ENCODE data around the gene NUCB1.

Gene NUCB1

DNA sequence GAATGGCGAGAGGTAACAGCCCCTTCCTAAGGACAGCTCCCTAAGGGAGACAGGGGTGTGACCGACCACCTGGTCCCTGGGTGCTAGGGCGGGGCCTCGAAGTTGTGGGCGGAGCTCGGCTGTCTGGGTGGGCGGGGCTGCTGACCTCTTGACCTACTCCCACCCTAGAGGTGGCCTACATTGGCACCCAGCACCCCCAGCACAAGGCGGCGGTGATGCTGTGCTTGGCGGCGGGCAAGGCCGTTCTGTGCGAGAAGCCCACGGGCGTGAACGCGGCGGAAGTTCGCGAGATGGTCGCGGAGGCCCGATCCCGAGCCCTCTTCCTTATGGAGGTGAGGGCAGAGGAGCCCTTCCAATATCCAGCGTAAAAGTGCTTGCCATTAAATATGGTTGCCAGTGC is 35.8 kb downstream of the NUCB1 start:
- no peak for DNase-seq (ENCODE audit: low read depth in 2 of 2)

DNA sequence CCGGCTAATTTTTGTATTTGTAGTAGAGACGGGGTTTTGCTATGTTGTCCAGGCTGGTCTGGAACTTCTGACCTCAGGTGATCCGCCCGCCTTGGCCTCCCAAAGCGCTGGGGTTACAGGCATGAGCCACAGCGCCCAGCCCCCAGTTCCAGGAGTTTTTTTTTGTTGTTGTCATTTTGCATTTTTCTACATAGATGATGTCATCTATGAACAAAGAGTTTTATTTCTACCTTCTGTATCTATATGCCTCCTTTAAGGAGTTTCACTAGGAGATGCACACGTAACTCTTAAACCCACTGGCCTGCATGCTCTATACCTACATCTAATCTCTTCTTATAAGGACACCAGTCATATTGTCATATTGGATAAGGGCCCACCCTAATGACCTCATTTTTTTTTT is 38.1 kb downstream of the NUCB1 start:
- no peak for DNase-seq (ENCODE audit: low read depth in 2 of 2)

DNA sequence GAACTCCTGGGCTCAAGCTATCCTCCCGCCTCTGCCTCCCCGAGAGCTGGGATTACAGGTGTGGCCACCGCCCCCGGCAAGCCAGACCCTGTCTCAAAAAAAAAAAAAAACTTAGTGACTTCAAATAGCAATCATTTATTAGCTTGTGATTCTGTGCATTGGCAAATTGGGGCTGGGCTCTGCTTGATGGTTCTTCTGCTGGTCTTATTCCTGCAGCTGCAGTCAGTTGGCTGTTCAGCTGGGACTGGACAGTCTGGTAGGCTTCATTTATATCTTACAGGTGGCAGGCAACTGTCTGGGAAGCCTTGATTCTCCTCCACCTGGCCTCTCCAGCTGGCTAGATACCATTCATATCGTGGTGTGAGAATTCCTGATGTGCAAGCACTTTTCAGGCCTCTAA is 40.8 kb downstream of the NUCB1 start:
- no peak for DNase-seq (ENCODE audit: low read depth in 2 of 2)

DNA sequence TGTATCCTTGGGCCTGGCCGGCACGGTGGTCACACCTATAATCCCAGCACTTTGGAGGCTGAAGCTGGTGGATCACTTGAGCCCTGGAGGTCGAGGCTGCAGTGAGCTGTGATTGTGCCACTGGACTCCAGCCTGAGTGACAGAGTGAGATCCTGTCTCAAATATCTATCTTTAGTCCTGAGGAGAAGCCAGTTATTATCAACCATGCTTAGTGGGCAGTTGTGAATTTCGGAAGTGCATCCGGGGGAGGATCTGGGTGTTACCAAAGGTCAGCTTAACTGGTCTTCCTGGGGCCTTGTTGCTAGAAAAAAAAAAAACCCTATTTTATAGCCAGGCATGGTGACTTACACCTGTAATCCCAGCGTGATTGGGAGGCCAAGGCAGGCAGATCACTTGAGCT is 43.0 kb downstream of the NUCB1 start:
- no peak for DNase-seq (ENCODE audit: low read depth in 2 of 2)

DNA sequence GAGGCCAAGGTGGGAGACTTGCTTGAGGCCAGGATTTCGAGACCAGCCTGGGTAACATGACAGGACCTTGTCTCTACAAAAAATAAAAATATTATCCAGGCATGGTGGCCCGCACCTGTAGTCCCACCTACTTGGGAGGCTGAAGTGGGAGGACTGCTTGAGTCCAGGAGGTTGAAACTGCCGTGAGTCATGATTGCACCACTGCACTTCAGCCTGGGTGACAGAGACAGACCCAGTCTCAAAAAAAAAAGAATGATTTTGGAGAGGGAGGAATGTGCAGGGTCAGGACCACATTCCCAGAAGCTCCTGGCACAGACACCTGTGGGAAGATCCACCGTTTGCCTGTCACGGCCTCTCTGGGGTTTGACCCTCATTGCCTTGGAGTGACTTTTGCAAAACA is 45.3 kb downstream of the NUCB1 start:
- no peak for DNase-seq (ENCODE audit: low read depth in 2 of 2)

DNA sequence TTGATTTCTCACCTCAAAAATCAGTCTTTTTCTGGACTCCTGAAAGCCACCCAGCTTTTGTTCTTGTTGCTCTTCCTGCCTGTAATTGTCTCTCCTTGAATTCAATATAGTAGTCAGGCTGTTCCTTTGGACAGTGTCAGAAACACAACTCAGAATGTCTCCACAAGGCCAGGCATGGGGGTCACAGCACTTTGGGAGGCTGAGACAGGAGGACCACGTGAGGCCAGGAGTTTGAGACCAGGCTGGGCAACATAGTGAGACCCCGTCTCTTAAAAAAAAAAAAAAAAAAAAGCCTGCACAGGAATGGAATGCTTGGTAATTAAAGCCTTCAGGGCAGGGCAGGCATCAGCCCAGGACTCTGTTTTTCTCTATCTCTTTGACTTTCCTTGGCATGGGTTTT is 45.7 kb downstream of the NUCB1 start:
- DNase-seq (ENCODE audit: low read depth in 2 of 2): no peak

DNA sequence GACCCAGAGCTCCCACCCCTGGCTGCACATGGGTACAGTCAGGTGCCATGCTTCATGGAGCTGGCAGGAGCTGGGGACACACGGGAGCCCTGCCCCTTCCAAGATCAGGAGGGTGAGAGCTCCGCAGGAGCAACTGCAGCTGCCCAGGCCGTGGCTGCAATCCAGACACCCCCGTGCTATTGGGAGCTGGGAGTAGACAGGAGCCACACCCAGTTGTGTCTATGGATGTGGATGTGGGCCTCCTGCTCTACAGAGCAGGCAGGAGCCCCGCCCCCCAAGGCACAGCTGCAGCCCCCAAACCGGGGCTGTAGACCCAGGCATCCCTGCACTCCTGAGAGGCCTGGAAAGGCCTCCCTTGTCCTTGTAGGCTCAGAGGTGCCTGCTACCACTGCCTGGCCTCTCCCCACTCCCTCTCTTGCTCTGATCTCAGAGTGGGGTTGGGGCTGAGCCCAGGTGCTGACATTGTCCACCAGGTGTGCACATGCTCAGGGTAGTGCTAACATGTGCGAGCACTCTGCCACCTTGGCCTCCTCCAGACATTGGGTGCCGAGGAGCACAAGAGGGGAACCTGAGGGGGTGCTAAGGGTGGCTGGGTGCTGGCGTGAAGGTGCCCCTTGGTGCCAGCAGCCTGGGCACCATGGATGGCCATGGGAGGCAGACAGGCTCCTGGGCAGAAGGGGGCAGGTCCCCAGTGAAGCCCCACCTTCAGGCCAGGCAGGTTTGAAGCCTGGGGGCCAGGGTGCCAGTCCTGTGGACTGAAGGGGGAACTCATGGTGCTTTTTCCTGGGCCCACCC is 46.5 kb downstream of the NUCB1 start:
- DNase-seq (ENCODE audit: low read depth in 2 of 2): no peak

DNA sequence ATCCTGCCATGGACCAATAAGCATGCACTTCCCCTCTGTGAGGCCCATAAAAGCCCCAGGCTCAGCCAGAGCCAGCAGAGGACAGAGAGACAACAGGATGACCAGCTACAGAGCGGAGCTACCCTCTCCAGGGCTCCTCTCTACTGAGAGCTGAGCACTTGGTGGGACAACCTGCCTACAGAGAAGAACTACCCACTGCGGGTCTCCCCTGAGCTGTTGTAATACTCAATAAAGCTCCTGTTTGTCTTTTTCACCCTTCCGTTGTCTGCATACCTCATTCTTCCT is 47.1 kb downstream of the NUCB1 start:
- DNase-seq (ENCODE audit: low read depth in 2 of 2): no peak

DNA sequence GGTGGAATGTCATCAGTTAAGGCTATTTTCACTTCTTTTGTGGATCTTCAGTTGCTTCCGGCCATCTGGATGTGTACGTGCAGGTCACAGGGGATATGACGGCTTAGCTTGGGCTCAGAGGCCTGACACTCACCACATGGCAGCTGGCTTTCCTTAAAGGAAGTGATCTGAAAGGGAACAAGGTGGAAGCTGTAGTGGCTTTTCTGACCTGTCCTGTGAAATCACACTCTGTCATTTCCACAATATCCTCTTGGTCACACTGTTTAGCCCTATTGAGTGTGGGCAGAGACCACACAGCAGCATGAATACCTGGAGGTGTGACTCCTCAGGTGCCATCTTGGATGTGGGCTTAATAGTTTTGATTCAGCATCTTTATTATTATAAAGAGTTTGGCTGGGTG is 50.0 kb downstream of the NUCB1 start:
- DNase-seq (ENCODE audit: low read depth in 2 of 2): no peak

DNA sequence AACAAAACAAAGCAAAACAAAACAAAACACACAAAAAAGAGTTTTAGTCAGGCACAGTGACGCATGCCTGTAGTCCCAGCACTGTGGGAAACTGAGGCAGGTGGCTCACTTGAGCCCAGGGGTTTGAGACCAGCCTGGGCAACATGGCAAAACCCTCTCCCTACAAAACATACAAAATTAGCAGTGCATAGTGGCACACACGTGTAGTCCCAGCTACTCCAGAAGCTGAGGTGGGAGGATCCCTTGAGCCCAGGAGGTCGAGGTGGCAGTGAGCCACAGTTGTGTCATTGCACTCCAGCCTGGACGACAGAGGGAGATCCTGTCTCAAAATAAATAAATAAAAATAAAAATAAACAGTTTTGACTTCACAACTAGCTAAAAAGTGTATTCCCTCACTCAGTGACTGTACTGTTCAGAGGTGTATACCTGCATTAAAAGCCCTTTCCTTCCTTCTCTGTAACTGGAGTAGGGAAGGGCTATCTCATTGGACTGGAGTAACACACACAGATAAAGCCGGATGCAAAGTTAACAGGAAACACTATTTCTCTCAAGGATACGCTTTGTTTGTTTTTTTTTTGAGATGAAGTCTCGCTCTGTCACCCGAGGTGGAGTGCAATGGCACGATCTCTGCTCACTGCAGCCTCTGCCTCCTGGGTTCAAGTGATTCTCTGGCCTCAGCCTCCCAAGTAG is 50.9 kb downstream of the NUCB1 start:
- DNase-seq (ENCODE audit: low read depth in 2 of 2): no peak

DNA sequence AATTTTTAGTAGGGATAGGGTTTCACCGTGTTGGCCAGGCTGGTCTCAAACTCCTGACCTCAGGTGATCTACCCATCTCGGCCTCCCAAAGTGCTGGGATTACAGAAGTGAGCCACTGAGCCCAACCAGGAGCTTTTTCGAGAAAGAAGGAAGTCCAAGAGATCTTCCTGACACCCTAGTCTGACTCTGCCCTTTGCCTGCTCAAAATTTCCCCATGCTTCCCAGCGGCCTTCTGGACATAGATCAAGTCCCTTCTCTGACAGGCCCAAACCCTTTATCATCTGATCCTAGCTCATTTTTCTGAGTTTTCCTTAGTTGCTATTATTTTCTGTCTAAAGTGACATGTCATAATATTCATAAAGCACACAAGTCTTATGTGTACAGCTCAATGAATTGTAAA is 53.0 kb downstream of the NUCB1 start:
- no peak for DNase-seq (ENCODE audit: low read depth in 2 of 2)

DNA sequence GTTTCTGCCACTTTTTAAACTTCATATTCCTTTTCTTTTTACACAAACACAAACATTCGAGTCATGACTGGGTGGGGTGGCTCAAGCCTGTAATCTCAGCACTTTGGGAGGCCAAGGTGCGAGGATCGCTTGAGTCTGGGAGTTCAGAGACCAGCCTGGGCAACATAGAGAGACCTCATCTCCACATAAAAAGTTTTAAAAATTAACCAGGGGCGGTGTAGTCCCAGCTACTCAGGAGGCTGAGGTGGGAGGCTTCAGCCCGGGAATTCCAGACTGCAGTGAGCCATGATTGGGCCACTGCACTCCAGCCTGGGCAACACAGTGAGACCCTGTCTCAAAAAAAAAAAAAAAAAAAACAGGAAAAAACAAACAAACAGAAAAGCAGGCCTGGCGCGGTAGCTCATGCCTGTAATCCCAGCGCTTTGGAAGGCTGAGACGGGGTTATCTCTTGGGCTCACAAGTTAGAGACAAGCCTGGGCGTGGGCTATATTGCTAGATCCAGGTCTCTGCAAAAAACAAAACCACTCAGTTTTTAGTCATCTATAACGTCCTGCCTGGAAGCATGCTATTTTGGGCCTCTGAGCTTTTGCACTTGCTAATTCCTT is 54.0 kb downstream of the NUCB1 start:
- DNase-seq (ENCODE audit: low read depth in 2 of 2): no peak

DNA sequence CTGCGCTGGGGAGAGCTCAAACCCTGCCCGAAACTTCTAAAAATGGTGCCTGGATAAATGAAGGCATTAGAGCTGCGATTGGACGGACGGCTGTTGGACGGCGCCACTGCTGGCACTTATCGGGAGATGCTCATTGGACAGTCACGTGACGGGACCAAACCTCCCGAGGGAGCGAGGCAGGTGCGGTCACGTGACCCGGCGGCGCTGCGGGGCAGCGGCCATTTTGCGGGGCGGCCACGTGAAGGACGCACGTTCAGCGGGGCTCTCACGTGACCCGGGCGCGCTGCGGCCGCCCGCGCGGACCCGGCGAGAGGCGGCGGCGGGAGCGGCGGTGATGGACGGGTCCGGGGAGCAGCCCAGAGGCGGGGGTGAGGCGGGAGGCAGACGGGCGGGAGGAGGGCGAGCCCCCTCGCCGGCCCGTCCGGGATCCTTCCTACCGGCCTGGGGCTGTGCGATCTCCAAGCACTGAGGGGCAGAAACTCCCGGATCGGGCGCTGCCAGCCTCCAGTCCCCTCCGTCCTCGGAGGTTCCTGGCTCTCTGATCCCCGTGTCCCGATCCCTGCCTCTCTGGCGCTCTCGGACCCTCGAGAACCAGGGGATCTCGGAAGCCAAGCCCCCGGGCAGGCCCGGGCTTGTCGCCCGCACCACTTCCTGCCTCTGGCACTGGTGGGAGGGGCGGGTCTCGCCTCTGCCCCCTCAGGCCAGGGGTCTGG is 54.6 kb downstream of the NUCB1 start, which contains the start of gene BAX:
Gene BAX (plus strand): TSS at position 281 of the 713 bp plus-strand sequence. CDS start 54 bp downstream, at position 335.
- DNase-seq (ENCODE audit: low read depth in 2 of 2): peak; percentile 71 to 77

DNA sequence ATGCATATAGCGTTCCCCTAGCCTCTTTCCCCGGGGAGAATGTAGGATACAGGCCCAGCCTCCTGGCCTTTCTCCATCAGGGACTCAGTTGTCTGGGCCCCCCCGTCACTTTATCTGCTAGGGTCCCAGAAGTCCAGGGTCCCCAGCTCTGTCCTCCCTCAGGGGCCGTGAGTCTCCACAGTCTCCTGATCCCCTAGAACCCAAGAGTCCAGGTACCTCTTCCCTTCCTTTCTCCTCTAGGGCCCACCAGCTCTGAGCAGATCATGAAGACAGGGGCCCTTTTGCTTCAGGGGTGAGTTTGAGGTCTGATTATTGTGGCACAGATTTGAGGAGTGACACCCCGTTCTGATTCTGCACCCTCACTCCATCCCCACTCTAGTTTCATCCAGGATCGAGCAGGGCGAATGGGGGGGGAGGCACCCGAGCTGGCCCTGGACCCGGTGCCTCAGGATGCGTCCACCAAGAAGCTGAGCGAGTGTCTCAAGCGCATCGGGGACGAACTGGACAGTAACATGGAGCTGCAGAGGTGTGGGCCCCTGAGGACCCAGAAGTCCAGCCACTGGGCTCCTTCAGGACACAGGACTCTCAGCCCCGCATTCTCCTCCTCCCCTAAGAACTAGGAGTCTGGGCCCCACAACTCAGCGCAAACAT is 55.3 kb downstream of the NUCB1 start:
- DNase-seq (ENCODE audit: low read depth in 2 of 2): no peak

DNA sequence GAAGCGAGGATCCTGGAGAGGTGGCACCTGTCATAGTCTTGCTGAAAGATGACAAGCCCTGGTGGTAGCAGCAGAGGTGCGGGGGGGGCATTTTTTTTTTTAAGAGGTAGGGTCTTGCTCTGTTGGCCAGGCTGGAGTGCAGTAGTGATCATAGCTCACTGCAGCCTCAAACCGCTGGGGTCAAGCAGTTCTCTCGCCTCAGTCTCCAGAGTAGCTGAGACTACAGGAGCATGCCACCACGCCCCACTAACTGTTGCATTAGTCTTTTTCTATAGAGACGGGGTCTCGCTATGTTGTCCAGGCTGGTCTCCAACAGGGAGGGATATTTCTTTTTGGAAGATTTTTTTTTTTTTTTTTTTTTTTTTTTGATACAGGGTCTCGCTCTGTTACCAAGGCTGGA is 57.9 kb downstream of the NUCB1 start:
- DNase-seq (ENCODE audit: low read depth in 2 of 2): no peak

DNA sequence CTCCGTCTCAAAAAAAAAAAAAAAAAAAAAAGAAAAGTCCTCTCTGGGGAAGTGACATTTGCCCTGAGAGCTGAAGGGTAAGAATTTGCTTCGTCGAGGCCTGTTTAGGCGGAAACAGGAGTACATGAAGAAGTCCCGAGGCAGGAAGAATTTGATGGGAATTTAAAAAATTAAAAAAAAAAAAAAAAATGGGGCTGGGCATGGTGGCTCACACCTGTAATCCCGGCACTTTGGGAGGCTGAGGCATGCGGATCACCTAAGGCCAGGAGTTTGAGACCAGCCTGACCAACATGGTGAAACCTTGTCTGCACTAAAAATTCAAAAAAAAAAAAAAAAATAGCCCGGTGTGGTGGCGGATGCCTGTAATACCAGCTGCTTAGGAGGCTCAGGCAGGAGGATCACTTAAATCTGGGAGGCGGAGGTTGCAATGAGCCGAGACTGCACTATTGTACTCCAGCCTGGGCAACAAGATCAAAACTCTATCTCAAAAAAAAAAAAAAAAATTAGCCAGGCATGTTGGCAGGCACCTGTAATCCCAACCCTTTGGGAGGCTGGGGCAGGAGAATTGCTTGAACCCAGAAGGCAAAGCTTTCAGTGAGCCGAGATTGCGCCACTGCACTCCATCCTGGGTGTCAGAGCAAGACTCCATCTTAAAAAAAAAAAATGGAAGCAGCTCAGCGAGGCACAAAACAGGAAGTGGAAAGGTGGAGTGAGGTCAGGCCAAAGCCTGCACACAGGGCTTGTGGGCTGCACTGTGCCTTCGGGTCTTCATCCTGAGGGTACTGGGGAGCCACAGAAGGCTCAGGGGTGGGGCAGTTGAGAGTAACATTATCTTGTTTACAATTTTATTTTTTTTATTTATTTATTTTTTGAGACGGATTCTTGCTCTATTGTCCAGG is 59.5 kb downstream of the NUCB1 start:
- DNase-seq (ENCODE audit: low read depth in 2 of 2): no peak

DNA sequence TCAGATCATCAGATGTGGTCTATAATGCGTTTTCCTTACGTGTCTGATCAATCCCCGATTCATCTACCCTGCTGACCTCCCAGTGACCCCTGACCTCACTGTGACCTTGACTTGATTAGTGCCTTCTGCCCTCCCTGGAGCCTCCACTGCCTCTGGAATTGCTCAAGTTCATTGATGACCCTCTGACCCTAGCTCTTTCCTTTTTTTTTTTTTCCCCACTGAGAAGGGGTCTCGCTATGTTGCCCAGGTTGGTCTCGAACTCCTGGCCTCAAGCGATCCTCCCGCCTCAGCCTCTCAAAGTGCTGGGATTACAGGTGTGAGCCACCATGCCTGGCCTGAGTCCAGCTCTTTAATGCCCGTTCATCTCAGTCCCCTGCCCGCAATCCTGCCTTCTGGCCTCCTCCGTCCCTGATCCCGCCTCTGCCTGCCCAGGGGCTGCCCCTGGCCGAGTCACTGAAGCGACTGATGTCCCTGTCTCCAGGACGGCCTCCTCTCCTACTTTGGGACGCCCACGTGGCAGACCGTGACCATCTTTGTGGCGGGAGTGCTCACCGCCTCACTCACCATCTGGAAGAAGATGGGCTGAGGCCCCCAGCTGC is 61.0 kb downstream of the NUCB1 start:
- DNase-seq (ENCODE audit: low read depth in 2 of 2): no peak

DNA sequence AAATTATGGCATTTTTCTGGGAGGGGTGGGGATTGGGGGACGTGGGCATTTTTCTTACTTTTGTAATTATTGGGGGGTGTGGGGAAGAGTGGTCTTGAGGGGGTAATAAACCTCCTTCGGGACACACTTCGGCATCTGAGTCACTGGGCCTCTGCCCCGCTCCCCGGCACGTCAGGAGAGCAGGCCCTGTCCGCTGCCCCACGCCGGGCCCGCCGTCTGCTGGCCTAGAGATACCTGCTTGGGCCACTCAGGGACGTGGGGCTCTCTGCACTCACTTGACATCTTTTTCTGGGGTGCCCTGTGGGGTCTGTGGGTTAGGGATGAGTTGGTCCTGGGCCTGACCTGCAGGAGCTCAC is 61.5 kb downstream of the NUCB1 start:
- no peak for DNase-seq (ENCODE audit: low read depth in 2 of 2)

DNA sequence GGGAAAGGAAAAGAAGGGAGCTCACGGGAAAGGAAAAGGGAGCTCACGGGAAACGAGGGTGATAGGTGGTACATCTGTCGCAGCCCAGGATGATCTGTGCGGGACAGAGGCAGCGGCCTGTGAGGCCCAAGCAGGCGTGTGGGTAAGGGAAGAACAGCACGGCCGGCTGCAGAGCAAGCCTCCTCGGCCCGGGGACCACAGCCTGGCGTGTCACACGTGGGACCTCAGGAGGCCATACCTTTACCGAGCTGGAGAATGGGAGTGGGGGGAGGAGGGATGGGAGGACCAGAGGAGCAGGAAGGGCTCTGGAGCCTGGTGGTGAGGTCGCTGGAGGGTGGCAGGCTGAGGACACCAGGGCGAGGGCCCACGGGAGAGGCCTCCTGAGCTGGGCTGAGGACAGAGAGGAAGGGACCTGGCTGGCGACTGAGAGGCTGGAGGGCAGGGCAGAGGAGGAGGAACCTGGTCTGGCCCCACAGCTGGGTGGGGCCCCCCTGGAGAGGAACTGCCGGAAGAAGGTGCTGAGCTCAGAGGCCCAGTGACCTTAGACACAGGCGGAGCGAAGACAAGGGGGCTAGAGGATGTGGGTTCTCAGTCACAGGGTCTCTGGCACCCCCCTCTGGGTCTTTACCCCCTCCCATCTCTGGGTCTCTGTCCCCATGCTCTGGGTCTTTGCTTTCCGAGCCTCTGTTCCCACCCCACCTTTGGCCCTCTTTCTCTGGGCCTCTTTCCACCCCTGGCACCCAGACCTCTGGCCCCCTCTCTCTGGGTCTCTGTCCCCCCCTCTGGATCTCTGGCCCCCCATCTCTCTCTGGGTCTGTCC is 62.1 kb downstream of the NUCB1 start:
- DNase-seq (ENCODE audit: low read depth in 2 of 2): peak in 1 of 2 donors; percentile 19

DNA sequence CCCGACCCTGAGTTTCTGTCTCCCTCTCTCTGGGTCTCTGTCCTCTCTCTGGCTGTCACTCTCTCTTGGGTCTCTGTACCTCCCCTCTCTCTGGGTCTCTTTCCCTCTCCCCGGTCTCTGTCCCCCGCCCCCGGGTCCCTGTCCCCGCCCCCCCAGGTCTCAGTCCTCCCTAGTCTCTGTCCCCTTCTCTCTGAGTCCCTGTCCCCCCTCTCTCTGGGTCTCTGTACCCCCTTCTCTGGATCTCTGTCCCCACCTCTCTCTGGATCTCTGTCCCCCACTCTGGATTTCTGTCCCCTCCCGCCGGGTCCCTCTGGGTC is 62.7 kb downstream of the NUCB1 start:
- no peak for DNase-seq (ENCODE audit: low read depth in 2 of 2)

All from stimulated activated CD8-positive, alpha-beta memory T cell treated with anti-CD3 and anti-CD28 coated beads, Interleukin-7, amount 100 ng/mL, for 1 hour (primary cell).